Neuronal stem cell (in vitro differentiated cells): ENCODE results near the gene COL13A1.

ENCODE experiments used
- DNase-seq: peaks from one replicate; pipeline ENCODE4 v3.0.0-alpha.2; 2013; ENCODE audit warnings: low spot score
- H2AFZ ChIP-seq: one replicate; pipeline ENCODE4 v1.6.1; 2013; ENCODE audit warnings: mild to moderate bottlenecking, low read length, inconsistent platforms
- H2AK5ac ChIP-seq: 2 replicates; pipeline ENCODE4 v1.6.1; 2013; ENCODE audit warnings: low read depth, mild to moderate bottlenecking, inconsistent platforms, low read length, moderate library complexity, mixed read lengths
- H2BK120ac ChIP-seq: 2 replicates; pipeline ENCODE4 v1.6.1; 2013; ENCODE audit warnings: low read depth, mild to moderate bottlenecking, inconsistent platforms, low read length, moderate library complexity, mixed read lengths
- H2BK12ac ChIP-seq: one replicate; pipeline ENCODE4 v1.6.1; 2013; ENCODE audit warnings: low read length, inconsistent platforms
- H2BK15ac ChIP-seq: 2 replicates; pipeline ENCODE4 v1.6.1; 2013; ENCODE audit warnings: mild to moderate bottlenecking, low read length, inconsistent platforms, mixed read lengths
- H2BK5ac ChIP-seq: one replicate; pipeline ENCODE4 v1.6.1; 2013; ENCODE audit warnings: inconsistent platforms, mild to moderate bottlenecking, low read length, moderate library complexity
- H3K14ac ChIP-seq: one replicate; pipeline ENCODE4 v1.6.1; 2013; ENCODE audit warnings: low read length, inconsistent platforms
- H3K18ac ChIP-seq: 2 replicates; pipeline ENCODE4 v1.6.1; 2013; ENCODE audit warnings: low read length, inconsistent platforms
- H3K23ac ChIP-seq: 2 replicates; pipeline ENCODE4 v1.6.1; 2013; ENCODE audit warnings: low read depth, mild to moderate bottlenecking, mixed read lengths, low read length, inconsistent platforms; ENCODE audit not compliant: poor library complexity
- H3K27ac ChIP-seq: replicated peaks from 3 replicates; pipeline ENCODE4 v1.5.1; 2013; ENCODE audit warnings: low read length, inconsistent platforms
- H3K27me3 ChIP-seq, 3 experiments: 2 replicates each; pipeline ENCODE4 v1.6.1; 2013; ENCODE audit warnings: low read length in 3 of 3, mild to moderate bottlenecking in 2 of 3, inconsistent platforms in 1 of 3, low read depth in 1 of 3, mixed read lengths in 1 of 3, moderate library complexity in 1 of 3; ENCODE audit not compliant: control insufficient read depth in 3 of 3, insufficient read depth in 3 of 3
- H3K36me3 ChIP-seq, 2 donors: replicated peaks in 1 of 2; 2 replicates each; pipeline ENCODE4 v1.6.1; 2013; ENCODE audit warnings: low read length in 2 of 2; ENCODE audit not compliant: control insufficient read depth in 2 of 2, insufficient read depth in 2 of 2
- H3K4ac ChIP-seq: 2 replicates; pipeline ENCODE4 v1.6.1; 2013; ENCODE audit warnings: inconsistent platforms, mild to moderate bottlenecking, low read length, moderate library complexity
- H3K4me1 ChIP-seq, 2 donors: 1 replicate in 1 of 2; 2 replicates in 1 of 2; pipeline ENCODE4 v1.6.1; 2013; ENCODE audit warnings: low read length in 2 of 2, low read depth in 1 of 2; ENCODE audit not compliant: control insufficient read depth in 2 of 2, insufficient read depth in 1 of 2
- H3K4me2 ChIP-seq: one replicate; pipeline ENCODE4 v1.6.1; 2013; ENCODE audit warnings: mild to moderate bottlenecking, low read length, inconsistent platforms; ENCODE audit not compliant: insufficient read depth, poor library complexity, severe bottlenecking
- H3K4me3 ChIP-seq, 2 donors: 2 replicates each; pipeline ENCODE4 v1.5.1; 2013; ENCODE audit warnings: low read length in 2 of 2, mild to moderate bottlenecking in 2 of 2, inconsistent platforms in 1 of 2, moderate library complexity in 1 of 2
- H3K79me1 ChIP-seq: one replicate; pipeline ENCODE4 v1.6.1; 2013; ENCODE audit warnings: low read depth, mild to moderate bottlenecking, inconsistent platforms, low read length, moderate library complexity
- H3K9ac ChIP-seq: one replicate; pipeline ENCODE4 v1.6.1; 2013; ENCODE audit warnings: mild to moderate bottlenecking, low read depth, low read length, inconsistent platforms; ENCODE audit not compliant: poor library complexity
- H3K9me3 ChIP-seq, 2 donors: replicated peaks in 1 of 2; 2 replicates each; pipeline versions ENCODE3 to v1.6.1; 2013; ENCODE audit warnings: low read length in 2 of 2, mild to moderate bottlenecking in 2 of 2, inconsistent platforms in 1 of 2, low read depth in 1 of 2, mixed read lengths in 1 of 2, moderate library complexity in 1 of 2; ENCODE audit not compliant: control insufficient read depth in 2 of 2, insufficient read depth in 1 of 2
- H4K8ac ChIP-seq: one replicate; pipeline ENCODE4 v1.6.1; 2013; ENCODE audit warnings: low read depth, mild to moderate bottlenecking, inconsistent platforms, low read length, moderate library complexity
- H4K91ac ChIP-seq: one replicate; pipeline ENCODE4 v1.6.1; 2013; ENCODE audit warnings: low read length, low read depth, mild to moderate bottlenecking, inconsistent platforms; ENCODE audit not compliant: poor library complexity
- WGBS, 2 donors: extraction: QIAGEN DNeasy Blood & Tissue Kit; methylation state at CpG; one replicate each; pipeline ENCODE4 v1.1.7; 2013; ENCODE audit warnings: missing lambda C conversion rate in 2 of 2, mixed read lengths in 1 of 2; ENCODE audit not compliant: insufficient read length in 2 of 2, insufficient replicate concordance in 1 of 2; ENCODE audit errors: extremely low coverage in 2 of 2; 5-methylcytosine and 5-hydroxymethylcytosine counted together

The COL13A1 gene

DNA sequence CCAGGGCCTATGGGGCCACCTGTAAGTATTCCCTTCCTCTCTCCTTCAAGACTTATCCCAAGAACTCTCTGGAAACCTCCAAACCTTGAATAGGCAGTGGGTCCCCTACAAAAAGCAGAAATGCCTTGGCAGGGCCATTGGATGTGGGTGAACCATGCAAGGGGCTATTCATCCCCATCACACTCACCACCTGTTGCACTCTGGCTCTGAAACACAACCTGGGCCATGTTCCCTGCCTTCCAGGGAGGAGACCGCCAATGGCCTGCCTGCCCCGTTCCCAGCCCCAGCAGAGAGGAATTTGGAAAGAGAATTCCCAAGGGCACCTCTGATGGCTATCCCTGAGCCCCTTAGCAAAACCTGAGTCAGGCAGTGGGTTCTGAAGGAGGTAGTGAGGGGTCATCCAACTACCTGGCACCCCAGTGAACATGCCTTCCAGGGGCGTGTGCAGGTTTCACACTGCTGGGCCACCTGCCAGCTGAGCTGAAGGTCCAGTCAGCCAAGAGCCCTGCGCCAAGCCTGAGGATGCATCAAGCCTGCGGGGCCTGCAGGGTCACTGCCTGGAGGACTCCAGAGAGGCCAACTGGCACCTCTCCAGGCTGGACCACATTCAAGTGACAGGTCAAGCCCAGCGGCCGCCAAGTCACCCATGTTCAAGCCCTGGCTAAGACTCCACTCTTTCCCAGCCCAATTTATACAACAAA is 101.3 kb downstream of the COL13A1 start:
- Histone ChIP-seq H2BK120ac (no peak overlapping the region), H4K91ac (peak overlapping the region; percentile 73), H3K27ac (no peak overlapping the region), H3K4me3 (no peak overlapping the region), H3K18ac (peak overlapping the region; percentile 75), H3K79me1 (no peaks in the 10 kb centered on the region), H2AFZ (no peak overlapping the region), H3K23ac (no peak overlapping the region), H3K27me3 (no peaks in the 10 kb centered on the region), H3K4me1 (peaks cover 20 to 30% of the 10 kb centered on the region in 2 donors), H2BK12ac (peak overlapping the region; percentile 33), H3K4me2 (no peak overlapping the region), H2AK5ac (peak overlapping the region; percentile 70), H2BK5ac (peak overlapping the region; percentile 12), H3K36me3 (no peaks in the 10 kb centered on the region), H3K9me3 (no peaks in the 10 kb centered on the region), H4K8ac (no peak overlapping the region), H3K4ac (no peak overlapping the region), H3K9ac (no peak overlapping the region), H2BK15ac (peak overlapping the region; percentile 62), H3K14ac (no peak overlapping the region)
- no CpG with 5 or more reads among the region's 7 CpGs for WGBS, 2 donors
- no peak for DNase-seq

DNA sequence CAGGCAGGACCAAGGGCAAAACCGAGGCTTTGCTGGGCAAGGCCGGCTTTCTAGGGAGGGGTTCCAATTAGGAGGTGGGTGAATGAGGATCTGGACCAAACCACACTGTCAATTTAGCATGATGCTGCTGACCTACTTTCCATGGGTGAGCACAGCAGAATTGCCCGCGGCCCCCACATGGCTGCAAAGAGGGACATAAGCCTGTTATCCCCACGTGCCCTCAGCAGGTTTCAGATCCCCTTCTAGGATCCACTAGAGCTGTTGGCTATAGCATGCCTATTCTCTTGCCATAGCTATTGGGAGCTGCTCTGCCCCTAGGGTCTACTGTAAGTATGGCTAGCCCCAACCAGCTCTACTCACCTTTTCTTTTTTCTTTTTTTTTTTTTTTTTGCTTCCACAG is 102.8 kb downstream of the COL13A1 start:
- no peak overlapping the region for H2BK120ac ChIP-seq
- peak overlapping the region; percentile 87 for H2BK12ac ChIP-seq
- no peaks in the 10 kb centered on the region for H3K79me1 ChIP-seq
- no peak overlapping the region for H2AK5ac ChIP-seq
- no peak for DNase-seq
- no peak overlapping the region for H3K23ac ChIP-seq
- no peaks in the 10 kb centered on the region for H3K36me3 ChIP-seq
- no peaks in the 10 kb centered on the region for H3K9me3 ChIP-seq
- no peak overlapping the region for H2AFZ ChIP-seq
- H3K27ac ChIP-seq = no peak overlapping the region
- H3K18ac ChIP-seq = peak overlapping the region; percentile 56
- H3K4me3 ChIP-seq = peak overlapping the region in 1 of 2 donors; percentile 18
- no peak overlapping the region for H2BK5ac ChIP-seq
- H4K8ac ChIP-seq = no peak overlapping the region
- no peak overlapping the region for H3K9ac ChIP-seq
- no CpG with 5 or more reads among the region's 5 CpGs for WGBS, 2 donors
- no peak overlapping the region for H3K14ac ChIP-seq
- H3K4ac ChIP-seq = no peak overlapping the region
- peaks cover 12 to 23% of the 10 kb centered on the region in 2 donors for H3K4me1 ChIP-seq
- no peak overlapping the region for H2BK15ac ChIP-seq
- no peak overlapping the region for H3K4me2 ChIP-seq
- H4K91ac ChIP-seq = no peak overlapping the region
- no peaks in the 10 kb centered on the region for H3K27me3 ChIP-seq

DNA sequence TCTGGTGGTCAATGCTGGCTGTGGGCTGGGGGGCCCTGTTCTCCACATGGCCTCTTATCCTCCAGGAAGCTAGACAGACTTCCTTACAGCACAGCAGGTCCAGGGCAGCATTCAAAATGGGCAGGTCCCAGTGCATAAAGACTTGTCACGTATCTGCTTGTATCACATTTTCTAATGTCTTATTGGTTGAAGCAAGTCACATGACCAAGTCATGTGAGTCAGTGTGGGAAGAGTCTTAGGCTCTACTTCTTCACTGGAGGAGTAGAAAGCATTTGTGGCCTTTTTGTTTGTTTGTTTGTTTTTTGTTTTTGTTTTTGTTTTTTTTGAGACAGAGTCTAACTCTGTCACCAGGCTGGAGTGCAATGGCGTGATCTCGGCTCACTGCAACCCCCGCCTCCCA is 104.7 kb downstream of the COL13A1 start:
- no peaks in the 10 kb centered on the region for H3K27me3 ChIP-seq
- peaks cover 7 to 13% of the 10 kb centered on the region in 2 donors for H3K4me1 ChIP-seq
- no peak overlapping the region for H3K4me3 ChIP-seq
- H2BK15ac ChIP-seq = no peak overlapping the region
- no peak overlapping the region for H3K4ac ChIP-seq
- H3K79me1 ChIP-seq = no peaks in the 10 kb centered on the region
- no peak overlapping the region for H3K18ac ChIP-seq
- H2BK120ac ChIP-seq = no peak overlapping the region
- no peak overlapping the region for H3K14ac ChIP-seq
- H2BK12ac ChIP-seq = no peak overlapping the region
- no peak overlapping the region for H4K91ac ChIP-seq
- no peak overlapping the region for H3K23ac ChIP-seq
- H2BK5ac ChIP-seq = no peak overlapping the region
- no peak overlapping the region for H3K27ac ChIP-seq
- no peak overlapping the region for H4K8ac ChIP-seq
- no peak for DNase-seq
- no peaks in the 10 kb centered on the region for H3K36me3 ChIP-seq
- H2AFZ ChIP-seq = no peak overlapping the region
- no peaks in the 10 kb centered on the region for H3K9me3 ChIP-seq
- no peak overlapping the region for H3K9ac ChIP-seq
- no CpG with 5 or more reads among the region's 4 CpGs for WGBS, 2 donors
- H2AK5ac ChIP-seq = no peak overlapping the region
- no peak overlapping the region for H3K4me2 ChIP-seq

DNA sequence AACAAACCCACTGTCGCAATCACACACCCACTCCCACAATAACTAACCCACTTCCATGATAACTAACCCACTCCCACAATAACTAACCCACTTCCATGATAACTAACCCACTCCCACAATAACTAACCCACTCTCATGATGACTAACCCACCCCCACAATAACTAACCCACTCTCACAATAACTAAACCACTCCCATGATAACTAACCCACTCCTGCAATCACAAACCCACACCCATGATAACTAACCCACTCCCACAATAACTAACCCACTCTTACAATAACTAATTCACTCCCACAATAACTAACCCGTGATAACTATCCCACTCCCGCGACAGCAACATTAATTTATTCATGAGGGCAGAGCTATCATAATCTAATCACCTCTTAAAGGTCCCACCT is 105.8 kb downstream of the COL13A1 start:
- no peak overlapping the region for H2AFZ ChIP-seq
- H3K14ac ChIP-seq = no peak overlapping the region
- no peak overlapping the region for H3K9ac ChIP-seq
- no peak for DNase-seq
- H2BK120ac ChIP-seq = no peak overlapping the region
- H3K27me3 ChIP-seq = no peaks in the 10 kb centered on the region
- H3K23ac ChIP-seq = no peak overlapping the region
- H3K4me1 ChIP-seq = peaks cover under 1 to 3% of the 10 kb centered on the region in 2 donors
- H3K18ac ChIP-seq = no peak overlapping the region
- H2BK15ac ChIP-seq = no peak overlapping the region
- H3K4me3 ChIP-seq = no peak overlapping the region
- H3K4ac ChIP-seq = no peak overlapping the region
- H4K91ac ChIP-seq = no peak overlapping the region
- H2BK12ac ChIP-seq = no peak overlapping the region
- no peak overlapping the region for H4K8ac ChIP-seq
- H3K4me2 ChIP-seq = no peak overlapping the region
- no peaks in the 10 kb centered on the region for H3K79me1 ChIP-seq
- no peaks in the 10 kb centered on the region for H3K9me3 ChIP-seq
- H3K27ac ChIP-seq = no peak overlapping the region
- H2BK5ac ChIP-seq = no peak overlapping the region
- 100% methylated on average over 3 of the region's 4 CpGs; no CpG with 5 or more reads in 1 of the 2 donors for WGBS, 2 donors
- H2AK5ac ChIP-seq = no peak overlapping the region
- H3K36me3 ChIP-seq = no peaks in the 10 kb centered on the region
